Muscle of leg (tissue), 11 donors: Measurements from ENCODE around the gene NFIX. TPM values are rescaled to one million over a fixed set of nuclear protein-coding genes. Genes with fewer than 3 reads are reported as not detected.

Experiments
- DNase-seq: peaks from one replicate; pipeline ENCODE4 v3.0.0; 2013
- H3K27ac ChIP-seq: one replicate; pipeline ENCODE4 v1.5.1; 2013; ENCODE audit warnings: mild to moderate bottlenecking, low read length, control low read depth
- H3K27me3 ChIP-seq: one replicate; pipeline ENCODE4 v1.6.1; 2013; ENCODE audit warnings: low read length; ENCODE audit not compliant: control insufficient read depth, insufficient read depth
- H3K36me3 ChIP-seq: one replicate; pipeline ENCODE4 v1.6.1; 2013; ENCODE audit warnings: low read length; ENCODE audit not compliant: control insufficient read depth, insufficient read depth
- H3K4me1 ChIP-seq: one replicate; pipeline ENCODE4 v1.6.1; 2013; ENCODE audit warnings: low read length; ENCODE audit not compliant: control insufficient read depth, insufficient read depth
- H3K4me3 ChIP-seq: one replicate; pipeline ENCODE4 v1.5.1; 2013; ENCODE audit warnings: low read length, control low read depth
- H3K9me3 ChIP-seq: replicated peaks from 2 replicates; pipeline ENCODE4 v1.6.1; 2013; ENCODE audit warnings: low read depth, low read length; ENCODE audit not compliant: control insufficient read depth
- WGBS: methylation state at CpG from one replicate; pipeline ENCODE4 v1.1.5; 2013; ENCODE audit warnings: missing lambda C conversion rate; ENCODE audit not compliant: insufficient coverage; 5-methylcytosine and 5-hydroxymethylcytosine counted together
- polyA plus RNA-seq, 8 donors: library from polyadenylated mRNA; unstranded; fragments of 120-200 nt; gene quantifications; one replicate each; pipeline versions ENCODE4 v1.2.1 to v1.2.3, GENCODE V29; 2013; ENCODE audit warnings: inconsistent platforms in 1 of 8, low replicate concordance in 1 of 8; ENCODE audit not compliant: insufficient read length in 8 of 8, insufficient read depth in 1 of 8
- total RNA-seq: library from RNA; stranded (reverse); fragments of 120-200 nt; gene quantifications from one replicate; pipeline ENCODE4 v1.2.4, GENCODE V29; 2013

The NFIX gene
- total and polyA plus RNA-seq, 9 donors, result 38.1 to 140 (median 106) TPM

- H3K27ac ChIP-seq, result peak overlapping the region; percentile 93
- peak overlapping the region; percentile 30 for H3K4me3 ChIP-seq
- peaks cover 76% of the 10 kb centered on the region for H3K27me3 ChIP-seq
- WGBS, result 47% methylated on average over 6 of the region's 35 CpGs
- H3K36me3 ChIP-seq, result peaks cover 11% of the 10 kb centered on the region
- H3K4me1 ChIP-seq, result peaks cover 96% of the 10 kb centered on the region
- peak; percentile 66 for DNase-seq
- H3K9me3 ChIP-seq, result no peaks in the 10 kb centered on the region
These were observed 19.0 kb downstream of the NFIX start for GRCh38 chr19:13014101-13014920.

DNA sequence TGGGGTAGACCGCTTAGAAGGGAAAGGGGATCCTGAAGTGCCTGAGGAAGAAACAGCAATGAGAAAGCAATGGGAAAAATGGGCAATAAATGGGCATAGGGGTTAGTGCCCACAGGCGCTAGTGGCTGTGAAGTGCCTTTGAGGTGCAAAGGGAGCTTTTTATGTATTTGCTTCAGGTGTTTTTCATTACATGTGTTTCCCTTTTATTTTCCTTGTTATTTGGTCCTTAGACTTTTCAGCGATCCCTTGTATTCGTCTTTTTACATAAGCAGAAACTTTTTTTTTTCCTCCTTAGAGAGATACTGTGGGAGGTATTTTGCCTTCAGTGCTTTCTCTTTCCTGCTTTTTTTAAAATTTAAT is 19.6 kb downstream of the NFIX start:
- WGBS, result 47% methylated on average over 1 of the region's 4 CpGs
- H3K27me3 ChIP-seq, result peaks cover 70% of the 10 kb centered on the region
- peaks cover 7% of the 10 kb centered on the region for H3K36me3 ChIP-seq
- no peaks in the 10 kb centered on the region for H3K9me3 ChIP-seq
- DNase-seq, result peak; percentile 41
- no peak overlapping the region for H3K4me3 ChIP-seq
- H3K27ac ChIP-seq, result peak overlapping the region; percentile 93
- peaks cover 94% of the 10 kb centered on the region for H3K4me1 ChIP-seq

DNA sequence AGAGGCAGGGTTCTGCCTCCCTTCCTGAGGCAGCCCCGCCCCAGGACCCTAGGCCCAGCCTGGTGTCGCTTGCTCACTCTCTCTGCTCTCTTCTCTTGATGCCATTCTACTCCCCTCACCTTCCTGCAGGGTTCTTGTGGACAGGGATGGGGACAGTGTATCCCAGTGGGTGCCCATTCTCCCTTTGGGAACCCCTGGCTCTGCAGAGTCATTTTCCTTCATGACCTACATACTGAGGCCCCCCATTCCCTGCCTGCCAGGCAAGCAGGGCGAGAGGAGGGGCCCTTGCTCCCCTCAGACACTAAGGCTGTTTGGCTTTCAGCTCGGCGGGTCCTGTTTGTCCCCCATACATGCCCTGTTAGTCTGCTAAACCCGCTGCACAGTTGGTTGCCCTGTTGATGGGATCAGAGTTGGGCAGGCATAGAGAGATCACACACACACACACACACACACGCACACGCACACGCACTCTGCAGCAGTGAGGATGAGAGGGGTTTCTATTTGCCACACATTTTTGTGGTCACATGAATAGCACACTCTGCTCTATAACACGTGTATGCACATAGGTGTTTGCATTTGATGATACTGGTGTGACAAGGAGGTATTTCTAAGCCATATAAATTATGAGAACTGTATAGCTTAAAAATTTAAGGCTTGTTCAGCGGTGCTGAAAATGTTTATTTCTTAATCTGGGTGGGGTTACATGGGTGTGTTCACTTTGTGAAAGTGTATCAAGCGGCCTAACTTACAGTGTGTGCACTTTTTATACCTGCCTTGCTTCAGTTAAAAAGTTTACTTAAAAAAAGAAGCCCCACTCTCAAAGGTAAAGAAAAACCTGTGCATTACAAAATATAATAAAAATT is 20.3 kb downstream of the NFIX start:
- peaks cover 94% of the 10 kb centered on the region for H3K4me1 ChIP-seq
- no peaks in the 10 kb centered on the region for H3K9me3 ChIP-seq
- peak; percentile 62 for DNase-seq
- H3K27ac ChIP-seq, result peak overlapping the region; percentile 98
- peaks cover 67% of the 10 kb centered on the region for H3K27me3 ChIP-seq
- WGBS, result no CpG with 5 or more reads among the region's 12 CpGs
- H3K4me3 ChIP-seq, result no peak overlapping the region
- H3K36me3 ChIP-seq, result peaks cover 2% of the 10 kb centered on the region

GRCh38 chr19:13016245-13016627 is 21.0 kb downstream of the NFIX start:
- 17% methylated on average over 3 of the region's 7 CpGs for WGBS
- peak overlapping the region; percentile 98 for H3K27ac ChIP-seq
- H3K4me3 ChIP-seq, result no peak overlapping the region
- no peaks in the 10 kb centered on the region for H3K9me3 ChIP-seq
- H3K27me3 ChIP-seq, result peaks cover 62% of the 10 kb centered on the region
- H3K4me1 ChIP-seq, result peaks cover 93% of the 10 kb centered on the region
- peaks cover 2% of the 10 kb centered on the region for H3K36me3 ChIP-seq
- DNase-seq, result no peak

- no peaks in the 10 kb centered on the region for H3K9me3 ChIP-seq
- peaks cover 57% of the 10 kb centered on the region for H3K27me3 ChIP-seq
- H3K27ac ChIP-seq, result peak overlapping the region; percentile 98
- WGBS, result 20% methylated on average over 10 of the region's 22 CpGs
- no peak overlapping the region for H3K4me3 ChIP-seq
- peak; percentile 63 for DNase-seq
- H3K36me3 ChIP-seq, result peaks cover 2% of the 10 kb centered on the region
- peaks cover 93% of the 10 kb centered on the region for H3K4me1 ChIP-seq
These were observed 21.5 kb downstream of the NFIX start for GRCh38 chr19:13016628-13017305.

DNA sequence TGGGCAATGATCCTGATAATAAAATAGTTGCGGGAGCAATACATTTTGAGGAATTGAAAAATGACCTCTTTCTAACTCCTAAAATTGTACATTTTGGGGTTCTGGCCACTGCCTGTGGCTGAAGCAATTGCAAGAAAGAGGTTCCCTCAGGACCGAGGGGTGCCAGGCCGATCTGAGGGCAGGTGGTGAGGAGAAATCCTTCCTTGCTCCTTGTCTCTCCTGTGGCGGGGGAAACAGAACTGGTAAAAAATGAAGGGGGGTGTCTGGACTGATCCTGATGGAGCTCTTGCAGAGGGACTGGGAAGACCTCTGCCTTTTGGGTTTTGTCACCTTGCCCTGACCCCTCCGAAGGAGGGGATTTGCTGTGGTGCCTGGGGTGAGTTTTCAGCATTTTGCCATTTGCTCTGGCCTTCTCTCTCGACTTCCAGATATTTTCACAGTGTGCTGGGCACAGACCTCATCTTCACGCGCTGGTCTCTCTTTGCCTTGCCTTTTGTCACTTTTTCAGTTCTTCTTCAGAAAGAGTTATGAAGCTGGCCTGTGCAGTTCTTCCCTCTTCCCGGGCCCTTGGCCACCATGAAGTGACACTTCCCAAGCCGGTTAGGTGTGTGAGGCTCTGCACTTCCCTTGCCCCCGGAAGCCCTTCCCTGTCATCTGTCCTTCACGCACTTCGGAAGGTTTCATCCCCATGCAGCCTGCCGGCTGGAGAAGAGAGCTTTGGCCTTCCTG is 22.2 kb downstream of the NFIX start:
- no peaks in the 10 kb centered on the region for H3K9me3 ChIP-seq
- peak; percentile 21 for DNase-seq
- H3K36me3 ChIP-seq, result peaks cover 2% of the 10 kb centered on the region
- no peak overlapping the region for H3K4me3 ChIP-seq
- 15% methylated on average over 10 of the region's 14 CpGs for WGBS
- peaks cover 50% of the 10 kb centered on the region for H3K27me3 ChIP-seq
- peak overlapping the region; percentile 98 for H3K27ac ChIP-seq
- H3K4me1 ChIP-seq, result peaks cover 93% of the 10 kb centered on the region

GRCh38 chr19:13018035-13018914 is 23.0 kb downstream of the NFIX start:
- WGBS, result 9% methylated on average over 10 of the region's 21 CpGs
- H3K9me3 ChIP-seq, result no peaks in the 10 kb centered on the region
- peak overlapping the region; percentile 98 for H3K27ac ChIP-seq
- peak; percentile 90 for DNase-seq
- peak overlapping the region; percentile 6 for H3K4me3 ChIP-seq
- peaks cover 44% of the 10 kb centered on the region for H3K27me3 ChIP-seq
- peaks cover 2% of the 10 kb centered on the region for H3K36me3 ChIP-seq
- peaks cover 91% of the 10 kb centered on the region for H3K4me1 ChIP-seq

DNA sequence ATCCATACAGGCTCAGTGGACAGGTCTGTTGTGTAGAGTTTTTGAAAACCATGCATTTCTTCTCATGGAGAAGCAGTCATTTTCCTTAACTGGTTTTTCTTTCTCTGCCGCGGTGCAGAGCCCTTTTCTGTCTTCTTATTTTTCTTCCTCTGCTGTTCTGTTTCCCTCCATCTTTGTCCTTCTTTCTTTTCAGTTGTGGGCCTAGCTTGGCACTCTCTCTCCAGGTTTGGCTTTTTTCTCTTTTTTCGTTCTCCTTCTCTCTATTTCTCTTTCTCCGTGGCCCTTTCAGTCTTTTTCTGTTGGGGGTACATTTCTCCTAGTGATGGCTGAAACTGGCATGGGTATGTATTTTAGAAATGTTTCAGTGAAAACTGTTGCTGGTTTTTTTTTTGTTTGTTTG is 24.1 kb downstream of the NFIX start:
- Histone ChIP-seq H3K27me3 (peaks cover 38% of the 10 kb centered on the region), H3K36me3 (peaks cover 2% of the 10 kb centered on the region), H3K27ac (peak overlapping the region; percentile 98), H3K9me3 (no peaks in the 10 kb centered on the region), H3K4me1 (peaks cover 85% of the 10 kb centered on the region), H3K4me3 (no peak overlapping the region)
- WGBS, result 36% methylated on average over 2 of the region's 4 CpGs
- no peak for DNase-seq

- H3K36me3 ChIP-seq, result peaks cover 3% of the 10 kb centered on the region
- peak; percentile 22 for DNase-seq
- peak overlapping the region; percentile 98 for H3K27ac ChIP-seq
- 33% methylated on average over 3 of the region's 7 CpGs for WGBS
- H3K27me3 ChIP-seq, result peaks cover 39% of the 10 kb centered on the region
- H3K9me3 ChIP-seq, result no peaks in the 10 kb centered on the region
- H3K4me3 ChIP-seq, result no peak overlapping the region
- peaks cover 86% of the 10 kb centered on the region for H3K4me1 ChIP-seq
These were observed 24.7 kb downstream of the NFIX start for GRCh38 chr19:13020002-13020414.
